ENCODE results near the gene CHST15.
"Not testable (repeated sequence)": the region's sequence is repeated elsewhere in the genome, so short reads cannot be mapped to it uniquely, and the experiment has no call there.

Gene CHST15

GRCh38 chr10:124124123-124124768 lies 30.8 kb upstream of the CHST15 start:
- no peak for DNase-seq (ENCODE audit: low spot score)

GRCh38 chr10:124123156-124123555 lies 29.8 kb upstream of the CHST15 start:
- no peak for DNase-seq (ENCODE audit: low spot score)

GRCh38 chr10:124122211-124122610 lies 28.8 kb upstream of the CHST15 start:
- DNase-seq (ENCODE audit: low spot score) = no peak

GRCh38 chr10:124120410-124121061 lies 27.1 kb upstream of the CHST15 start:
- DNase-seq (ENCODE audit: low spot score) = no peak

- DNase-seq (ENCODE audit: low spot score) = no peak
Measured at GRCh38 chr10:124119946-124120345, 26.5 kb upstream of the CHST15 start.

GRCh38 chr10:124119216-124119615 lies 25.8 kb upstream of the CHST15 start:
- DNase-seq (ENCODE audit: low spot score) = no peak

- DNase-seq (ENCODE audit: low spot score) = no peak
Measured at GRCh38 chr10:124117833-124118232, 24.4 kb upstream of the CHST15 start.

GRCh38 chr10:124117511-124117785 lies 24.1 kb upstream of the CHST15 start:
- no peak for DNase-seq (ENCODE audit: low spot score)

- no peak for DNase-seq (ENCODE audit: low spot score)
Measured at GRCh38 chr10:124116771-124117510, 23.5 kb upstream of the CHST15 start.

- DNase-seq (ENCODE audit: low spot score) = no peak
Measured at GRCh38 chr10:124114696-124115095, 21.3 kb upstream of the CHST15 start.

- DNase-seq (ENCODE audit: low spot score) = no peak
Measured at GRCh38 chr10:124112891-124113580, 19.6 kb upstream of the CHST15 start.

- DNase-seq (ENCODE audit: low spot score) = no peak
Measured at GRCh38 chr10:124110882-124111281, 17.5 kb upstream of the CHST15 start.

- DNase-seq (ENCODE audit: low spot score) = no peak
Measured at GRCh38 chr10:124109261-124109660, 15.9 kb upstream of the CHST15 start.

- DNase-seq (ENCODE audit: low spot score) = no peak
Measured at GRCh38 chr10:124107072-124107471, 13.7 kb upstream of the CHST15 start.

GRCh38 chr10:124106241-124106879 lies 13.0 kb upstream of the CHST15 start:
- no peak for DNase-seq (ENCODE audit: low spot score)

GRCh38 chr10:124105594-124105993 lies 12.2 kb upstream of the CHST15 start:
- no peak for DNase-seq (ENCODE audit: low spot score)

GRCh38 chr10:124105045-124105444 lies 11.6 kb upstream of the CHST15 start:
- no peak for DNase-seq (ENCODE audit: low spot score)

GRCh38 chr10:124104011-124104627 lies 10.7 kb upstream of the CHST15 start:
- DNase-seq (ENCODE audit: low spot score) = no peak

GRCh38 chr10:124101351-124101750 lies 8.0 kb upstream of the CHST15 start:
- DNase-seq (ENCODE audit: low spot score) = no peak

- DNase-seq (ENCODE audit: low spot score) = not testable (repeated sequence)
Measured at GRCh38 chr10:124100651-124101050, 7.3 kb upstream of the CHST15 start.

GRCh38 chr10:124100124-124100523 lies 6.7 kb upstream of the CHST15 start:
- no peak for DNase-seq (ENCODE audit: low spot score)

GRCh38 chr10:124099604-124100003 lies 6.2 kb upstream of the CHST15 start:
- no peak for DNase-seq (ENCODE audit: low spot score)

All from RKO (cell line).